NCI-H524 (cell line): ENCODE results near the gene MMP28.
A peak's percentile ranks its signal among the peaks of the same experiment; 100 is the strongest.

ENCODE experiments used
- DNase-seq, 2 experiments: peaks; one replicate each; lab custom pipeline; 2025; lab: John Stamatoyannopoulos, UW

MMP28 gene

GRCh38 chr17:35797918-35798317 is 2.5 kb upstream of the MMP28 start:
- no peak for DNase-seq

- no peak for DNase-seq
These were observed 1.9 kb upstream of the MMP28 start for GRCh38 chr17:35797370-35797769.

- no peak for DNase-seq
These were observed 1.5 kb upstream of the MMP28 start for GRCh38 chr17:35796942-35797341.

GRCh38 chr17:35795871-35796265 is 427 bp upstream of the MMP28 start:
- no peak for DNase-seq

GRCh38 chr17:35793257-35793656 is 2.2 kb downstream of the MMP28 start:
- no peak for DNase-seq

DNA sequence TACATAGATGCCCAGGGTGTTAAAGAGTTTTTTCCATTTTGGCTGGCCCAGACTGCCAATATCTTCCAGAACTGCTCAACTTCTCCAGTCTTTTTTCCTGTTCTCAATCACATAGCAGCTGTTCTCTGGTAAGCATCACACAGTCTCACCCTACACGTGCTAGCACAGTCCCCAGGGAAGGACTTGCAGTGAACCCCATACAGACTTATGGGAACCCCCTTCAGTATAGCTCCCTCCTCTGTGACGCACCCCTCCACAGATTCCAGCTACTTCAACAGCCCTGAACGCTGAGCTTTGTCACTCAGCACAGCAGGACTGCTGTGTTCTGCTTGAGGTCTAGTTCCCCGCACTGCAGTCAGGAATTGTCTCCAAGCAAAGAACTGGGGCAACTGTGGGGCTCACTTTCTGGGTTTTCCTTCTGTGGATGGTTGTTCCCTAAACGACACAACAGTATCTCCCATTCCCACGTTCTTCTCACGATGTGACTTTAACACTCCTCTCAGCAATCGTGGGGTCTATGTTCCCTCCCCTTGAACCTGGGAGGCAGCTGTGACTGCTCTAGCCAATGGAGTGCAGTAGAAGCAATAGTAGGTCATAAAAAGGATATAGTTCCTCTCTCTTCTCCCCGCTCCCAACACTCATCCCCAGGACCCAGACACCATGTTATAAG is 3.6 kb downstream of the MMP28 start:
- DNase-seq, result no peak

DNA sequence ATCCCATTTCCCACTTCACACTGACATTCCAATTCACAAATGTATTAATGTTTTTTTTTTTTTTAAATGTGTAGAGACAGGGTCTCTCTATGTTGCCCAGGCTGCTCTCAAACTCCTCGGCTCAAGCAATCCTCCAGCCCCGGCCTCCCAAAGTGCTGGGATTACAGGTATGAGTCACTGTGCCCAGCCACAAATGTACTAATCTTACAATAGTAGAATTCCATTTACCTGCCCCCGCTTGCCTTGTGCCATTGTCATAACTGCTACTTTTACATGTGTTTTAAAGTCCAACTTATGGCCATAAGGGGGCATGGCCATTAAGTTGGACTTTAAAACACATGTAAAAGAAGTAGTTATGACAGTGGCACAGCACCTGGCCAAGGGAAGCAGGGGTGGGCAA is 4.6 kb downstream of the MMP28 start:
- no peak for DNase-seq

DNA sequence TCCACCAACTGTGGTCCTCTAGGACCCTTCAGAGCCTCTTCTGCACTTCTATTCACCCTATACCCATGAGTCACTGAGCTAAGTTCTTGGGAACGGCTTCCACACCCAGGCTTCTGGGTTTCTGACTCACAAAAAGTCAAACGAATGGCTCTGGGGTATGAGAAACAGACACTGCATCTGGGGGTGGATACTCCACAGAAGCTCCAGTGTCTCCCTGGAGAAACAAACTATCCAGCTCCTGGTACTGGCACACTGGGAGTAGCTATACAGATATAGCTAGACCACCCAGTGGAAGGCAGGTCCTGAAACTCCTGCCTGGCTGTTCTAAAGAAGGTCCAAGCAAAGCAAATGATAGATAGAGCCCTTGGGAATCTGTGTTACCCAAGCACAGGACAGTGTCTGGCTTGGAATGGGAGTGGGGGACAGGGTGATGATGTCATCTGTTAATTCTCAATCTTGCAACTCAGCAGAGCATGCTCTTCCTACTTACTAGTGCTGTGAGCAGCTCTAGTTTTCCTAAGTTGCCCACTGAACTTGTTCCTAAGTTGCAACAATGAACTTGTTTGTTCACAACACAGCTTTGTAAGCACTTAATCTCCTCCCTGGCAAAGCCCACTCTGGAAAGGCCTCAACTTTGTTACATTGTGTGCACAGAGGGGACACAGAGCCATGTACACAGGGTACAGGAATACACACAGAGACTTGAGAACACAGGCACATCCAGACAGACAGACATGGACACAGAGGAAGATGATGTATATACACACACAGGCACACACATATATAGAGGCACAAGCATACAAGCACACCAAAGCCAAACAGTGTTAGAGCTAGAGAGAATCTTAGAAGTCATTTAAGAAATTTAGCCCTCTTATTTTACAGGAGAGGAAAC is 6.7 kb downstream of the MMP28 start:
- no peak for DNase-seq

DNA sequence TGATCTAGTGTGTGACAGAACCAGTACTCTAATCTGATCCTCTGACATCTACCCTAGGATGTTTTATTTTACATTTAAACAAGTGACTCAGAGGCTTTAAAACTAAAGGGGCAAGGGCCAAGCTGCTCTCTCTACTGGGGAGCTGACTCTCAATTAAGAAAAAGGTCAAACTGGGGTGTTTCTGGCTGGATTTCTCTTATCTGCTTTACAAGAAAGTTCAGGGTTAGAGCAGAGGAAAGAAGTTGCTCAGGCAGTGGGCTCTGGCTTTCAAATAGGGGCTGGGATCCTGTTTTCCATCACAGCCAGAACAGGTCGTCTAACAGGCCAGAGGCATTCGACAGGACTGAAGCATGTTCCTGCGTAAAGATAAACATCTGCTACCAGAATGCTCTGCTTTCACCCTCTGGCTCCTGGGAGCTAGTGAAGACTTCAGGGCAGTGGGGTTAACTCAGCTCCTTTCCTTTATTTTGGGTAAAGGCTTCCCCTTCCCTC is 8.5 kb downstream of the MMP28 start:
- DNase-seq, result no peak

DNA sequence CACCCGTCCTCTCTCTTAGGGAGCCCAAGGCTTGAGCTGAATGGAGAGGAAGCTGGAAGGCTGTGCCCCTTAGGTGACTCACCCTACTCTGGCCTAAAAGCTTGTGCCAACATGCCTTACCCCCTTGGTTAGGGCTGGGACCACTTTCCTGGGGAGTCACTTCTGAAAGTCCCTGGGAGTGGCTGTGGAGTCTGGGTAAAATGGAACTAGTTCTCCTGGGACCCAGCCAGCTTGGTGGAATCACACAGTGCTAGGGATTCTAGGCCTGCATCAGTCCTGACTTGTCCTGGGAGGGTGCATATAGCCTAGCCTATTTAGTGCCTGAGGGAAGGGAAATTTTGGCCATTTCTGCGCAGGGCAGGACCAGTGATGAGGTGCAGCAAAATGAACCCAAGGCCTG is 10.5 kb downstream of the MMP28 start:
- DNase-seq, result no peak

- no peak for DNase-seq
These were observed 14.5 kb downstream of the MMP28 start for GRCh38 chr17:35780950-35781349.

- DNase-seq, result no peak
These were observed 16.7 kb downstream of the MMP28 start for GRCh38 chr17:35778641-35779196.

GRCh38 chr17:35775583-35775982 is 19.9 kb downstream of the MMP28 start:
- DNase-seq, result no peak

GRCh38 chr17:35775039-35775438 is 20.4 kb downstream of the MMP28 start:
- DNase-seq, result no peak

GRCh38 chr17:35774499-35774898 is 20.9 kb downstream of the MMP28 start:
- DNase-seq, result no peak

DNA sequence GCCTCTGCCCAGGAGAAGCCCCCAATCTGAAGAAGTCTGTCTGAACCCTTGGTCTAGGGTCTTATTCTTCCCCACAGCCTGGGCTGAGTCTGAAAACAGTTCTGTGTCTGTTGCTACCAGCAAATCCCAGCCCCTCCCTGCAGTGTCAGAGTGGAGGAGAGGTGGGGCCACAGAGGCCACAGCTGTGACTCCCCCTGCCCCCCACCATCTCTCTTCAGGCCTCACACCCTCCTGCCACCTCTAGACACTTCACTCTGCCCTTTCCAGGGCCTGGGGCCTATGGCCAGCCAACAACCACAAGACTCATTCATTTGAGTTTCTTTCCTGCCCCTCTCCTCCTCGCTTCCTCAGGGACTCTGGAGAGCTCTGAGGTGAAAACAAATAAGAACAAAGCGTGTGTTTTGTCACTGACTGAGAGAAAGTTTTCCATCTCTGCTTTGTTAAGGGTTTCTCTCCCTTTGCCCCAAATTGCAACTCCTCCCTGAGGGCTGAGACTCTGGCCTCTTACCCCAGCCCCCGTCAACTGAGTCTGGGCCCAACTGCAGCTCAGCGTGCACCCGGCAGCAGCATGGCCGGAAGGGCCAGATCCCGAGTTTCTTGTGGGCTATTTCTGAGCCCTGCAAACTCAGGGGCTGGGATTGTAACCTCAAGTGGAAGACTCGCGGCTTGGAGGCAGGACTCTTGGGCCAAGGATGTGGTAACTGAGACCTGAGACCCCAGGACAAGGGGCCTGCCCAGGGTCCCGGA is 21.6 kb downstream of the MMP28 start:
- no peak for DNase-seq

- DNase-seq, result no peak
These were observed 22.3 kb downstream of the MMP28 start for GRCh38 chr17:35773129-35773528.

GRCh38 chr17:35769895-35770486 is 25.4 kb downstream of the MMP28 start:
- DNase-seq, result no peak

DNA sequence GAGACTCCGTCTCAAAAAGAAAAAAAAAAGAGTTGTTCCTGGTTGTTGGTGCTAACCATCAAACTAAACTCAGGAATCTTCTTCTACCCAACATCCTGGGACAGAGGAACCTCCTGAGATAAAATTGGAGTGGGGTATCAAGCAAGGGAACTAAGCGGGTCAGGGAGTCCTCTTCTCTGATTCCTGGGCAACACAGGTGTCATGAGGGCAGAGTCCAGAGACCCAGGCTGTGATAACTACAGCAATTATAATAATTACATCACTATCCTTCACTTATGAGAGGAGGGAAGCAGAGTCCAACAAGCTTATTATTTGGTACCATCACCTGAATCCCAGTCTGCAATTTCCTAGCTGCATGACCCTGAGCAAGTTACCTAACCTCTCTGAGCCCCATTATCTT is 26.6 kb downstream of the MMP28 start:
- DNase-seq, result no peak

GRCh38 chr17:35766903-35767510 is 28.4 kb downstream of the MMP28 start:
- peak in 1 of 2 experiments; percentile 26 for DNase-seq

- no peak for DNase-seq
These were observed 29.0 kb downstream of the MMP28 start for GRCh38 chr17:35766489-35766877.
